Fibroblast of mammary gland (primary cell): ENCODE measurements around the gene AVPR2.

Experiments
- DNase-seq: peaks from one replicate; pipeline ENCODE4 v3.0.0-alpha.2; 2010; ENCODE audit warnings: low read depth
- H3K4me3 ChIP-seq: 2 replicates; pipeline ENCODE4 v1.5.1; 2011; ENCODE audit warnings: low read depth, mild to moderate bottlenecking, low read length, moderate library complexity; ENCODE audit not compliant: control insufficient read depth
- TF ChIP-seq, protein P1 (sequence below): conservative IDR thresholded peaks from 2 replicates; pipeline ENCODE4 v1.5.1; 2011; ENCODE audit warnings: low read depth, low read length, inconsistent platforms; ENCODE audit not compliant: control insufficient read depth, insufficient read depth

The AVPR2 gene

DNA sequence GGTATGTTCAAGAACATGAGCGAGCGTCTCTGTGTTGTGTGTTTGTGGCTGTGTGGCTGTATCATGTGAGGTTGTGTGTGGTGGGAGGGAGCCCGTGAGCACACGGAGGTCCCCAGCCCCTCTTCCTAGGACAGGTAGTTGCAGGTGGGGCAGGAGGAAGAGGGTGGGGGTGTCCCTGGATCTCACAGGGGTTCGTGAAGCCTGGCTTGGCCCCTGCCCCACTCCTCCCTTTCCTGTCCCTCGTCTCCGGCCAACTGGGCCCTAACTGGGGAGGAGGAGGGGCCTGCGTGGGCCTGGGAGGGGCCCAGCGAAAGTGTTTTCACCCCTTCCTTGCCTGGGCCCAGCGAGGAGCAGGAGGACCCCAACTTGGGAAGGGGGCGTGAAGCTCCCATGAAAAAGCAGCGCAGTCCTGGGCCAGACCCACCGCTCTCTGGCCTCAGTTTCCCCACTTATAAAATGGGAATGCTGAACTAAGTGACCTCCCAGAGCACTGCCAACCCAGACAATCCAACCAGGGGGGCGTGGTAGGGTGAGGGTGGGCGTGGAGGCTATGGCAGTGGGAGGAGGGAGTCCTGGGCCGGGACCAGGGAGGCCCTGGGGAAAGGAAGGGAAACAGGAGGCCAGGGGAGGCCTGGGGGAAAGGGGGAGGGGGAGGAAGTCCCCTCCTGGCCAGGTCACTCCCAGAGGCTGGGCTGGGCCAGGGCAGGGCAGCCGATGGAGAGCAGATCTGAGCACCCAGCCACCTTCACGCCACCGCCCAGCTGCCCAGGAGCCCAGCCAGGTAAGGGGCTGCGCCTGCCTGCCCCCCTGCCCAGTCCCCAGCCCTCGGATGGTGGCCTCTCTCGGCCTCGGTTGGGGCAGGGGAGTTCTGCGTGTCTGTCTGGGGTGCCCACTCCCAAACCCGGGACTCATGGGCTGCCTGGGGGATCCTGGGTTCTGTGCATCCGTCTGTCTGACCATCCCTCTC, at the start of gene AVPR2:
AVPR2 (plus strand) TSS at position 683 of the 967 bp plus-strand sequence. CDS start 473 bp downstream, outside the sequence.
- H3K4me3 ChIP-seq = no peak within 1 kb of the TSS
- no peak for DNase-seq
- TF ChIP-seq, protein P1, sequence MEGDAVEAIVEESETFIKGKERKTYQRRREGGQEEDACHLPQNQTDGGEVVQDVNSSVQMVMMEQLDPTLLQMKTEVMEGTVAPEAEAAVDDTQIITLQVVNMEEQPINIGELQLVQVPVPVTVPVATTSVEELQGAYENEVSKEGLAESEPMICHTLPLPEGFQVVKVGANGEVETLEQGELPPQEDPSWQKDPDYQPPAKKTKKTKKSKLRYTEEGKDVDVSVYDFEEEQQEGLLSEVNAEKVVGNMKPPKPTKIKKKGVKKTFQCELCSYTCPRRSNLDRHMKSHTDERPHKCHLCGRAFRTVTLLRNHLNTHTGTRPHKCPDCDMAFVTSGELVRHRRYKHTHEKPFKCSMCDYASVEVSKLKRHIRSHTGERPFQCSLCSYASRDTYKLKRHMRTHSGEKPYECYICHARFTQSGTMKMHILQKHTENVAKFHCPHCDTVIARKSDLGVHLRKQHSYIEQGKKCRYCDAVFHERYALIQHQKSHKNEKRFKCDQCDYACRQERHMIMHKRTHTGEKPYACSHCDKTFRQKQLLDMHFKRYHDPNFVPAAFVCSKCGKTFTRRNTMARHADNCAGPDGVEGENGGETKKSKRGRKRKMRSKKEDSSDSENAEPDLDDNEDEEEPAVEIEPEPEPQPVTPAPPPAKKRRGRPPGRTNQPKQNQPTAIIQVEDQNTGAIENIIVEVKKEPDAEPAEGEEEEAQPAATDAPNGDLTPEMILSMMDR = no peak

DNA sequence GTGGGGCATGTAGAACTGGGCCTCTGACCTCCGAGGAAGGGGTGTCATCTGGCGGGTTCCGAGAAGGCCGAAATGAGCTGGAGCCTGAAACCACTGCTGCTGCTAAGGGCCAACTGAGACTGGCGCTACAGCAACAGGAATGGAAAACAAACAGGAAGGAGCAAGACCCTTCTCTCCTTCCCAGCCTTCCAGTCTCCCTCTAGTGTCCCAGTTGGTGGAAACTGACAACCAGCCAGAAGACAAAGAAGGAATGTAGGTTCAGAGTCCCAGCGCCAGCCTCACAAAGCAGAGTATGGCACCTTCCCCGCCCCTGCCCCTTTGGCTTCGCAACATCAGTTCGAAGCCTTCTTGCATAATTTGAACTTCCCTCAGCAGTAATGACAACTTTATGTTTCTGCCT, 49.8 kb upstream of the AVPR2 start:
- TF ChIP-seq, protein P1 = no peak
- no peak for DNase-seq
- H3K4me3 ChIP-seq = no peak overlapping the region

DNA sequence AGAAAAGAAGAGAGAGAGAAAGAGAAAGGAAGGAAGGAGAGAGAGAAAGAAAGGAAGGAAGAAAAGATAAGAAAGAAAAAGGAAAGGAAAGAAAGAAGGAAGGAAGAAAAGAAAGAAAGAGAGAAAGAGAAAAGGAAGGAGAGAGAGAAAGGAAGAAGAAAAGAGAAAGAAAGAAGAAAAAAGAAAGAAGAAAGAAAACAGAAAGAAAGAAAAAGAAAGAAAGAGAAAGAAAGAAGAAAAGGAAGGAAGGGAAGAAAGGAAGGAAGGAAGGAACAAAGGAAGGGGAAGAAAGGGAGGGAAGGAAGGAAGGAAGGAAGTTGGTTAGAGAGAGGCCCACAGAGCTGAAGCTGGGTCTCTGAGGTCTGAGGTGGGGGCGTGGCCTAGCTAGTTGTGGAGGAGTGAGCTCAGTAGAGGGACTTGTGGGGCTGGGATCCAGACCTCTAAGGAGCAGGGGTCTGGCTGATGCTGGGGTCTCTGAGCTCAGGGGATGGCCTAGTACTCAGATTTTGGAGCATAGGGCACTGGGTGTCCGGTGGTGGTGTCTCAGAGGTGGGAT, 47.0 kb upstream of the AVPR2 start:
- TF ChIP-seq, protein P1 = no peak
- no peak for DNase-seq
- no peak overlapping the region for H3K4me3 ChIP-seq

DNA sequence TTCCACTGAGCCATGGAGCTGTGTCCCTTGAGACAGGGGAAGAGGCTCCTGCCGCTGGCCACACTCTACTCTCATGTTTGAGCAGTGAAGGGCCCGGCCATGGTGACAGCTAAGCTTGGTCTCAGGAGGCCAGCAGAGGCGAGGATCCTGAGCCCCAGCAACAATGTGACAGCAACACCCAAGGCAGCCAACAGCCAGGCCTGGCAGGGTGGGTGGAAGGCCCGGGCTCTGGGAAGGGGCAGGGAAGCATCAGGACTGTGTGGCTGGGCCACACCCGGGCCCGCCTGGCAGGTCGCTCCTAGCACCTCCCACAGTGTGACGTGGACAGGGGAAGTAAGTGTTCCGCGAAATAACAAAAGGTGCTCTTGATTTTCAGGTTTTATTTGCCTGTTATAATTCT, 43.3 kb upstream of the AVPR2 start:
- TF ChIP-seq, protein P1 = no peak
- no peak for DNase-seq
- no peak overlapping the region for H3K4me3 ChIP-seq

DNA sequence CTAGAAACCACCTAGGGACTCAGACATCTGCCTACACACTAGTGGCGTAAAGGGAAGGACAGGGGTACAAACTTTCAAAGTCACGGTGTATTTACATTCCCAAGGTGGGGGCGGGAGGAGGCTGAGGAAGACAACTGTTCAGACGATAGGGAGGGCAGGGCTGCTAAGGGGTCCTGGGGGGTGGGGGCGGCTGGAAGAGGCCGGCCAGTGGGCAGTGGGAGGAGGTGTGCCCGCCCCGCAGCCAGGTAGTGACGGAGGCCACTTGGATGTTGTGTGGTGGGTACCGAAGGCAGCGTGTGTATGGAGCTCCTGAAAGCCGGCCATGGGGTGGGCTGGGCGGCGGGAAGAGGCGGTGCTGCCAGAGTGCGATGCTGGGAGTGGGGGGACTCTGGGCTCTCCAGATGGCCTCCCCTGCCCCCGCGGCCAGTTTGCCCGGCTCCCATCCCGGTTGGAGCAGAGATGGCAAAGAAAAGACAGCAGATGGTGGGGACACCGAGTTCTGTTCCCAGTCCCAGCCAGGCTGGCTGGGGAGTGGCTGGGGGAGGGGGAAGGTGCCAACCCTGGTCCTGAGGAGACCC, 42.7 kb upstream of the AVPR2 start:
- DNase-seq = no peak
- H3K4me3 ChIP-seq = no peak overlapping the region
- TF ChIP-seq, protein P1 = no peak

DNA sequence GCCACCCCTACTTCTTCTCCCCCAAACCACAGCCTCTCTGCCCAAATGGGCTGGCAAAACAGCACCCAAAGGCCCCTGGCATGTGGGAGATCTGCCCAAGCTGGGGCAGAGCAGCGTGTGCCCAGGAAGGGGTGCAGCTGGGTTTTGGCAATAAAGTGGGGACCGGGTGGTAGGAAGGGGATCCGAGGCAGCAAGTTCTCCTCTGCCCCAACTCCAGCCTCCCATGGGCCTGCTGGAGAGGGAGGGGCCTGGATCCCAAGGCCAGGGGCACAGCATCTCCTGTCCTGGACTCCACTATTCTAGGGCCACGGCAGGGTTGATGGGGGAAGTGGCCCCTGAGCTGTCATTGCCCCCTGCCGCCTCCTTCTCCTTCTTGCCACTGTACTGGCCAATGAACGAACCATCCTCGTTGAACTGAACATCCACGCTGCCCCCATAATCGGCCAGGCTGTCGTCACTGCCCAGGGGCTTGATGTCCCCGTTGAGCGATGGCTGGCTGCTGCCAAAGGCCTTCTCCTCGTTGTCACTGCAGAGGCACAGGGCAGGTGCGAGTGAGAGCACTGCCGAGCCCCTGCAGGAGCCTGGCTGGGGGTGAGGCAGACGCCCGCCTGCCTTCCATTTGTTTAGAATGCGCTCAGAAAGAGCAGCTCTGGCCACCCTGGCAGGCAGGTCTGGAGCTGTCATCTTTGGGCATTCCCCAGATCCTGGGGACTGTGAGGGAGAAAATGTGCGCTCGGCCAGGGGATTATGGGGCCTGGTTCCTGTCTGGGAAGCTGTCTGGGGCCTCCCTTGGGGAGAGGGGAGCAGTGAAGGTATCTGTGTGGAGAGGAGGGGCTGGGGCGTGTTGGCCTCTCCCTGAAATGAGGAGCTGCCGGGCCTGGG, 41.9 kb upstream of the AVPR2 start:
- TF ChIP-seq, protein P1 = no peak
- H3K4me3 ChIP-seq = no peak overlapping the region
- DNase-seq = no peak
